DOHH2 (cell line): Measurements from ENCODE around the gene SCNN1B.

Experiments used
- EZH2phosphoT487 ChIP-seq: fragments of 200-600 bp; sonication (generic); IDR thresholded peaks from 2 replicates; pipeline ENCODE4 v1.6.1; 2017; ENCODE audit warnings: borderline replicate concordance, mild to moderate bottlenecking, antibody characterized with exemption, low read length, moderate library complexity, mixed read lengths
- TF ChIP-seq, protein P1 (sequence below): fragments of 200-600 bp; sonication (generic); IDR thresholded peaks from one replicate; pipeline ENCODE4 v1.5.1; 2014; ENCODE audit warnings: antibody characterized with exemption, mild to moderate bottlenecking, low read depth, low read length; ENCODE audit not compliant: poor library complexity, severe bottlenecking

GRCh38 chr16:23283571-23283970 lies 18.5 kb upstream of the SCNN1B start:
- TF ChIP-seq, protein P1, sequence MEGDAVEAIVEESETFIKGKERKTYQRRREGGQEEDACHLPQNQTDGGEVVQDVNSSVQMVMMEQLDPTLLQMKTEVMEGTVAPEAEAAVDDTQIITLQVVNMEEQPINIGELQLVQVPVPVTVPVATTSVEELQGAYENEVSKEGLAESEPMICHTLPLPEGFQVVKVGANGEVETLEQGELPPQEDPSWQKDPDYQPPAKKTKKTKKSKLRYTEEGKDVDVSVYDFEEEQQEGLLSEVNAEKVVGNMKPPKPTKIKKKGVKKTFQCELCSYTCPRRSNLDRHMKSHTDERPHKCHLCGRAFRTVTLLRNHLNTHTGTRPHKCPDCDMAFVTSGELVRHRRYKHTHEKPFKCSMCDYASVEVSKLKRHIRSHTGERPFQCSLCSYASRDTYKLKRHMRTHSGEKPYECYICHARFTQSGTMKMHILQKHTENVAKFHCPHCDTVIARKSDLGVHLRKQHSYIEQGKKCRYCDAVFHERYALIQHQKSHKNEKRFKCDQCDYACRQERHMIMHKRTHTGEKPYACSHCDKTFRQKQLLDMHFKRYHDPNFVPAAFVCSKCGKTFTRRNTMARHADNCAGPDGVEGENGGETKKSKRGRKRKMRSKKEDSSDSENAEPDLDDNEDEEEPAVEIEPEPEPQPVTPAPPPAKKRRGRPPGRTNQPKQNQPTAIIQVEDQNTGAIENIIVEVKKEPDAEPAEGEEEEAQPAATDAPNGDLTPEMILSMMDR, result no peak
- TF ChIP-seq EZH2phosphoT487, result no peak
